MM.1S (cell line): ENCODE data around the gene OR2AG2.

Experiments used
- CTCF ChIP-seq: fragments of 300-600 bp; sonication (generic); IDR thresholded peaks from 2 replicates; pipeline ENCODE4 v1.5.1; 2016; ENCODE audit warnings: antibody characterized with exemption, low read length, mixed read lengths
- EZH2 ChIP-seq: fragments of 300-600 bp; sonication (generic); optimal IDR thresholded peaks from 2 replicates; pipeline ENCODE3; 2017; ENCODE audit warnings: low read depth, mild to moderate bottlenecking, antibody characterized with exemption, low read length, mixed read lengths
- EZH2phosphoT487 ChIP-seq: fragments of 300-600 bp; sonication (generic); IDR thresholded peaks from 2 replicates; pipeline ENCODE4 v1.6.1; 2018; ENCODE audit warnings: antibody characterized with exemption, low read length

GRCh38 chr11:6725386-6725896 is 46.3 kb downstream of the OR2AG2 start:
- TF ChIP-seq EZH2 = no peak
- no peak for TF ChIP-seq CTCF
- no peak for TF ChIP-seq EZH2phosphoT487
